ENCODE data around the gene HLA-E. TPM values are rescaled to one million over a fixed set of nuclear protein-coding genes. Genes with fewer than 3 reads are reported as not detected.
"Not testable (repeated sequence)": the region's sequence is repeated elsewhere in the genome, so short reads cannot be mapped to it uniquely, and the experiment has no call there.

Gene HLA-E
- polyA plus RNA-seq, 4 donors: 105 to 113 (median 111) TPM

GRCh38 chr6:30480536-30481156 is 8.7 kb upstream of the HLA-E start:
- no peak for DNase-seq (ENCODE audit: low read depth in 4 of 4, low spot score in 3 of 4)

GRCh38 chr6:30481211-30481964 is 7.9 kb upstream of the HLA-E start:
- no peak for DNase-seq (ENCODE audit: low read depth in 4 of 4, low spot score in 3 of 4)

GRCh38 chr6:30481965-30482644 is 7.2 kb upstream of the HLA-E start:
- peak in 3 of 4 donors; percentile 41 to 53 (median 41) for DNase-seq (ENCODE audit: low read depth in 4 of 4, low spot score in 3 of 4)

- peak in 2 of 4 donors; percentile 33 to 56 for DNase-seq (ENCODE audit: low read depth in 4 of 4, low spot score in 3 of 4)
These were observed 5.5 kb upstream of the HLA-E start for GRCh38 chr6:30483677-30484279.

GRCh38 chr6:30485236-30485635 is 4.1 kb upstream of the HLA-E start:
- DNase-seq (ENCODE audit: low read depth in 4 of 4, low spot score in 3 of 4): no peak

DNA sequence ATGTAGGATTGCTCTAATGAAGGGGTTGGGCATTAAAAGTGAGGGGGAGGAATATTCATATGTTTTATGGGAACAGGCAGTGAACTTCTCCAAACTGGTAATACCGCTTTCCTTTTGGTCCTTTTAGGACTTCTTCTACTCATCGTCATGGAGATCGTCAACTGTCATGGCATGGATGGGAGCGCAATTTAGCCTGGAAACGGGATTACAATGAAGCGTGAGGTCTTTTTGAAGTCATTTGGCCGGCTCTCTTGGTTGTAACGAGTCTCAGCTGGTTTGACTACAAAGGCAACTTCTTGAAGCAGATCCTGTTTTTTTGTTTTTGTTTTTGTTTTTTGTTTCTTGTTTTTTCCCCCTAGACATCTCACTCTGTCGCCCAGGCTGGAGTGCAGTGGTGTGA is 1.4 kb upstream of the HLA-E start:
- no peak for DNase-seq (ENCODE audit: low read depth in 4 of 4, low spot score in 3 of 4)

DNA sequence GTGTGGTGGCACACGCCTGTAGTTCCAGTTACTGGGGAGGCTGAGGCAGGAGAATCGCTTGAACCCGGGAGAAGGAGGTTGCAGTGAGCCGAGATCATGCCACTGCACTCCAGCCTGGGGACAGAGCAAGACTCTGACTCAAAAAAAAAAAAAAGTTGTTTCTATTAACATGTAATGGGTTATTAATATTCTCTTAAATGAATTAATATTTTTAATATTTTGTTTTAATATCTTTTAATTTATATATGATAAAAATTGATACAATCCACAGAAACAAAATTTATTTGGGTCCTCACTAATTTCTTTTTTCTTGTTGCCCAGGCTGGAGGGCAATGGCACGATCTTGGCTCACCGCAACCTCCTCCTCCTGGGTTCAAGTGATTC is 620 bp upstream of the HLA-E start:
- DNase-seq (ENCODE audit: low read depth in 4 of 4, low spot score in 3 of 4): not testable (repeated sequence)

- DNase-seq (ENCODE audit: low read depth in 4 of 4, low spot score in 3 of 4): peak in 2 of 4 donors; percentile 14 to 22
These were observed 942 bp downstream of the HLA-E start for GRCh38 chr6:30490026-30490876.

GRCh38 chr6:30491291-30491953 is 2.1 kb downstream of the HLA-E start:
- not testable (repeated sequence) for DNase-seq (ENCODE audit: low read depth in 4 of 4, low spot score in 3 of 4)

GRCh38 chr6:30491991-30492952 is 3.0 kb downstream of the HLA-E start:
- DNase-seq (ENCODE audit: low read depth in 4 of 4, low spot score in 3 of 4): no peak

- DNase-seq (ENCODE audit: low read depth in 4 of 4, low spot score in 3 of 4): no peak
These were observed 4.4 kb downstream of the HLA-E start for GRCh38 chr6:30493643-30494250.

GRCh38 chr6:30494291-30494861 is 5.1 kb downstream of the HLA-E start:
- DNase-seq (ENCODE audit: low read depth in 4 of 4, low spot score in 3 of 4): no peak

DNA sequence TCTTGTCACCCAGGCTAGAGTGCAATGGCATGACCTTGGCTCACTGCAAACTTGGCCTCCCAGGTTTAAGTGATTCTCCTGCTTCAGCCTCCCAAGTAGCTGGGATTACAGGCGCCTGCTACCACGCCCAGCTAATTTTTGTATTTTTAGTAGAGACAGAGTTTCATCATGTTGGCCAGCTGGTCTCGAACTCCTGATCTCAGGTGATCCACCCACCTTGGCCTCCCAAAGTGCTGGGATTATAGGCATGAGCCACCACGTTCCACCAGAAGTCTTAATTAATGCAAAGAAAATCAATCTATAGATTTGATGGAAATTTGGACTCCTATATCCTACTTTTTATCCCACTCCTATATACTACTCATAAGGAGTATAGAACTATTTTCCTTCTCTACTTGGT is 5.8 kb downstream of the HLA-E start:
- DNase-seq (ENCODE audit: low read depth in 4 of 4, low spot score in 3 of 4): not testable (repeated sequence)

DNA sequence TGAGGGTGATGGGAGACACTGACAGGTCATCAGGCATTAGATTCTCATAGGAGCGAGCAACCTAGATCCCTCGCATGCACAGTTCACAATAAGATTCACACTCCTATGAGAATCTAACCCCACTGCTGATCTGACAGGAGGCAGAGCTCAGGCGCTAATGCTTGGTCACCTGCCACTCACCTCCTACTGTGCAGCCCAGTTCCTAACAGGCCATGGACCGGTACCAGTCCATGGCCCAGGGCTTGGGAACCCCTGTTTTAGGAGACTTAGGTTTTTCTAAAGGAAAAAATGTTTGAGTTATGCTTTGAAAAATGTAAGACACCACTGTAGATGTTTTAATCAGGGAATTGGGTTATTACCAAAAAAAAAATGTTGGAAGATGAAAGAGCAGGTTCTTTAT is 6.7 kb downstream of the HLA-E start:
- DNase-seq (ENCODE audit: low read depth in 4 of 4, low spot score in 3 of 4): no peak

GRCh38 chr6:30497261-30497599 is 7.9 kb downstream of the HLA-E start:
- DNase-seq (ENCODE audit: low read depth in 4 of 4, low spot score in 3 of 4): not testable (repeated sequence)

- DNase-seq (ENCODE audit: low read depth in 4 of 4, low spot score in 3 of 4): no peak
These were observed 8.4 kb downstream of the HLA-E start for GRCh38 chr6:30497714-30498113.

DNA sequence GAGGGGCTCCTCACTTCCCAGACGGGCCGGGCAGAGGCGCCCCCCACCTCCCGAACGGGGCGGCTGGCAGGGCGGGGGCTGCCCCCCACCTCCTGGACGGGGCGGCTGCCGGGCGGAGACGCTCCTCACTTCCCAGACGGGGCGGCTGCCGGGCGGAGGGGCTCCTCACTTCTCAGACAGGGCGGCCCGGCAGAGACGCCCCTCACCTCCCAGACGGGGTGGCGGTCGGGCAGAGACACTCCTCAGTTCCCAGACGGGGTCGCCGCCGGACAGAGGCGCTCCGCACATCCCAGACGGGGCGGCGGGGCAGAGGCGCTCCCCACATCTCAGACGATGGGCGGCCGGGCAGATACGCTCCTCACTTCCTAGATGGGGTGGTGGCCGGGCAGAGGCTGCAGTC is 9.4 kb downstream of the HLA-E start:
- not testable (repeated sequence) for DNase-seq (ENCODE audit: low read depth in 4 of 4, low spot score in 3 of 4)
